LNCaP clone FGC (cell line): ENCODE measurements around the gene CORO2B.

Experiments used
- DNase-seq: peaks from one replicate; pipeline ENCODE4 v3.0.0-alpha.2; 2011; ENCODE audit warnings: low read depth
- H3K4me3 ChIP-seq: 2 replicates; pipeline ENCODE4 v1.5.1; 2011; ENCODE audit warnings: mild to moderate bottlenecking, low read depth, low read length, control low read depth
- CTCF ChIP-seq: IDR thresholded peaks from 2 replicates; pipeline ENCODE4 v1.5.1; 2012; ENCODE audit warnings: mild to moderate bottlenecking; ENCODE audit not compliant: control insufficient read depth, insufficient read depth; ENCODE audit errors: extremely low read depth

CORO2B gene

GRCh38 chr15:68559345-68560310, 19.2 kb upstream of the CORO2B start:
- peak overlapping the region; percentile 33; the same call in 1 of the 2 replicates for H3K4me3 ChIP-seq
- no peak for DNase-seq
- TF ChIP-seq CTCF: peak; percentile 97

- no peak for TF ChIP-seq CTCF
- DNase-seq: no peak
- H3K4me3 ChIP-seq: no peak overlapping the region
Measured at GRCh38 chr15:68560501-68561113, 18.2 kb upstream of the CORO2B start.

- no peak for TF ChIP-seq CTCF
- H3K4me3 ChIP-seq: no peak overlapping the region
Measured at GRCh38 chr15:68561171-68561900, 17.5 kb upstream of the CORO2B start.

DNA sequence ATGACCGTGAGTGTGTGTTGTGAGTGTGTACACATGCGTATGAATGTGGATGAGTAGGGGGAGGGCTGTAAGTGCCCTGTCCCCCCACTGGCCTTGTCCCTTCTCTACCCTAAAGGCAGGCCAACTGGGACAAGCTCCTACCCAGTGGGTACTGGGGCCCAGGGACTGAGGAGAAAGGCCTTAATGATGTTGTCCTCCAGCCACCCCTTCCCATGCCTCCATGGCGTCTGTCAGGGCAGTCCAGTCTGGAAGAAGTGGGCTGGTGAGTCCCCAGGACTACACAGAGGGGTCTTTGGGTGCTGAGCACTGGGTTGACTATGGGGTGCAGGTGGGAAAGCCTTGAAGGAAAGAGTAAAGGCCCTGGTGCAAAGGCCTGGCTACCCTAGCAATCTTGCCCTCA, 16.9 kb upstream of the CORO2B start:
- H3K4me3 ChIP-seq: no peak overlapping the region
- no peak for DNase-seq
- no peak for TF ChIP-seq CTCF

More at GRCh38 chr15:68561171-68561900, 17.5 kb upstream of the CORO2B start:
- no peak for DNase-seq

DNA sequence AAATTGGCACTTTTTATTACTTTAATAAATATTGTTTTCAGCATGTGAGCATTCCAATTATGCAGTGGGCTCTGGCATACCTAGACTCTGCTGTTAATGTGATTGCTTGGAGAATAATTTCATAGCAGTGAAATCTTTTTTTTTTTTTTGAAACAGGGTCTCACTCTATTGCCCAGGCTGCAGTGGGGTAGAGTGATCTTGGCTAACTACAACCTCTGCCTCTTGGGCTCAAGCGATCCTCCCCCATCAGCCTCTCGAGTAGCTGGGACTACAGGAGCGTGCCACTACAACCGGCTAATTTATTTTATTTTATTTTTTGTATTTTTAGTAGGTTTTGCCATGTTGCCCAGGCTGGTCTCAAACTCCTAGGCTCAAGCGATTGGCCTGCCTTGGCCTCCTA, 14.6 kb upstream of the CORO2B start:
- no peak overlapping the region for H3K4me3 ChIP-seq
- TF ChIP-seq CTCF: no peak
- DNase-seq: no peak

GRCh38 chr15:68565234-68565633, 13.6 kb upstream of the CORO2B start:
- no peak for TF ChIP-seq CTCF
- H3K4me3 ChIP-seq: no peak overlapping the region
- DNase-seq: no peak
